SK-N-SH (cell line): ENCODE data around the gene HECTD4. TPM values are rescaled to one million over a fixed set of nuclear protein-coding genes. Genes with fewer than 3 reads are reported as not detected.

Experiments
- CTCF ChIA-PET: fragments of 300-600, 350-600 bp; formaldehyde crosslinking; extraction: SDS; loops from one replicate; lab custom pipeline; 2021; lab: Yijun Ruan, JAX
- POLR2A ChIA-PET: fragments of 350-600 bp; sonication (Branson Sonifier 250); formaldehyde crosslinking; extraction: SDS; loops from one replicate; lab custom pipeline; 2020; ENCODE audit warnings: antibody characterized with exemption, inconsistent platforms; lab: Yijun Ruan, JAX
- DNase-seq: peaks from one replicate; pipeline ENCODE4 v3.0.0; 2012
- H2AFZ ChIP-seq: fragments of 200-600 bp; sonication (generic); 2 replicates; pipeline ENCODE4 v1.8.1; 2016; ENCODE audit warnings: antibody characterized with exemption, mild to moderate bottlenecking, low read depth
- H3F3A ChIP-seq: fragments of 200-600 bp; sonication (generic); replicated peaks from 2 replicates; pipeline ENCODE3; 2016; ENCODE audit warnings: antibody characterized with exemption, mild to moderate bottlenecking; ENCODE audit not compliant: insufficient read depth
- H3K27ac ChIP-seq, 2 experiments: fragments of 200-500 bp in 1 of 2; fragments of 200-600 bp in 1 of 2; sonication (Bioruptor generic) in 1 of 2; sonication (generic), shearing (Covaris generic) in 1 of 2; 2 replicates each; pipeline versions ENCODE4 v1.5.1 to v1.6.1; 2014 to 2016; ENCODE audit warnings: low read depth in 2 of 2, inconsistent platforms in 1 of 2, low read length in 1 of 2, mild to moderate bottlenecking in 1 of 2, mixed read lengths in 1 of 2
- H3K27me3 ChIP-seq: fragments of 200-600 bp; sonication (generic), shearing (Covaris generic); 2 replicates; pipeline ENCODE4 v1.6.1; 2016; ENCODE audit warnings: mixed run types; ENCODE audit not compliant: insufficient read depth
- H3K36me3 ChIP-seq, 2 experiments: fragments of 200-500 bp in 1 of 2; fragments of 200-600 bp in 1 of 2; sonication (Bioruptor generic) in 1 of 2; sonication (generic) in 1 of 2; replicated peaks in 1 of 2; 2 replicates each; pipeline versions ENCODE3 to v1.5.1; 2014 to 2016; ENCODE audit warnings: low read length in 1 of 2, mild to moderate bottlenecking in 1 of 2; ENCODE audit not compliant: insufficient read depth in 2 of 2, control insufficient read depth in 1 of 2
- H3K4me1 ChIP-seq, 2 experiments: fragments of 200-500 bp in 1 of 2; fragments of 200-600 bp in 1 of 2; sonication (Bioruptor generic) in 1 of 2; sonication (generic), shearing (Covaris generic) in 1 of 2; 2 replicates each; pipeline versions ENCODE4 v1.5.1 to v1.6.1; 2014 to 2016; ENCODE audit warnings: low read depth in 1 of 2, low read length in 1 of 2, mixed run types in 1 of 2; ENCODE audit not compliant: insufficient read depth in 2 of 2, control insufficient read depth in 1 of 2
- H3K4me2 ChIP-seq: fragments of 200-600 bp; sonication (generic), shearing (Covaris generic); 2 replicates; pipeline ENCODE4 v1.6.1; 2017; ENCODE audit warnings: mixed run types
- H3K4me3 ChIP-seq, 2 experiments: fragments of 200-500 bp in 1 of 2; fragments of 200-600 bp in 1 of 2; sonication (Bioruptor generic) in 1 of 2; sonication (generic), shearing (Covaris generic) in 1 of 2; 2 replicates each; pipeline versions ENCODE4 v1.5.1 to v1.8.1; 2014 to 2016; ENCODE audit warnings: low read depth in 2 of 2, inconsistent platforms in 1 of 2, low read length in 1 of 2, mild to moderate bottlenecking in 1 of 2, mixed read lengths in 1 of 2, moderate library complexity in 1 of 2
- H3K79me2 ChIP-seq: fragments of 200-600 bp; sonication (generic); 2 replicates; pipeline ENCODE4 v1.8.1; 2017; ENCODE audit warnings: mild to moderate bottlenecking; ENCODE audit not compliant: insufficient read depth
- H3K9ac ChIP-seq: fragments of 200-600 bp; sonication (generic); 2 replicates; pipeline ENCODE4 v1.6.1; 2017; ENCODE audit warnings: mixed run types
- H3K9me2 ChIP-seq: fragments of 200-600 bp; sonication (generic); 2 replicates; pipeline ENCODE4 v1.6.1; 2017; ENCODE audit warnings: mixed run types
- H3K9me3 ChIP-seq: fragments of 200-600 bp; sonication (generic); 2 replicates; pipeline ENCODE4 v1.6.1; 2017; ENCODE audit warnings: mixed run types, mild to moderate bottlenecking, moderate library complexity
- H4K20me1 ChIP-seq: fragments of 200-600 bp; sonication (generic); 2 replicates; pipeline ENCODE4 v1.6.1; 2017; ENCODE audit warnings: mild to moderate bottlenecking, mixed run types; ENCODE audit not compliant: insufficient read depth
- ELF1 ChIP-seq: IDR thresholded peaks from 2 replicates; pipeline ENCODE4 v1.4.0; 2012
- EP300 ChIP-seq, 2 experiments: IDR thresholded peaks; 2 replicates each; pipeline versions ENCODE4 v1.4.0 to v1.6.1; 2012; ENCODE audit warnings: borderline replicate concordance in 1 of 2, low read depth in 1 of 2, low read length in 1 of 2
- FOSL2 ChIP-seq: IDR thresholded peaks from 2 replicates; pipeline ENCODE4 v1.4.0; 2012; ENCODE audit warnings: low read depth, mild to moderate bottlenecking, moderate library complexity, borderline replicate concordance
- FOXJ3 ChIP-seq: sonication (generic); formaldehyde crosslinking; IDR thresholded peaks from 2 replicates; pipeline ENCODE4 v1.5.1; 2020; ENCODE audit warnings: mild to moderate bottlenecking, missing genetic modification reagents
- FOXM1 ChIP-seq: IDR thresholded peaks from 2 replicates; pipeline ENCODE4 v1.4.0; 2012; ENCODE audit warnings: low read depth, mild to moderate bottlenecking
- GABPA ChIP-seq: IDR thresholded peaks from 2 replicates; pipeline ENCODE4 v1.4.0; 2012; ENCODE audit warnings: low read depth, mild to moderate bottlenecking
- GATA2 ChIP-seq: sonication (generic); formaldehyde crosslinking; IDR thresholded peaks from 2 replicates; pipeline ENCODE4 v1.5.0; 2020; ENCODE audit warnings: mild to moderate bottlenecking, missing genetic modification reagents
- JUND ChIP-seq: IDR thresholded peaks from 2 replicates; pipeline ENCODE4 v1.4.0; 2012
- MXI1 ChIP-seq: IDR thresholded peaks from 2 replicates; pipeline ENCODE4 v1.6.1; 2012; ENCODE audit warnings: mild to moderate bottlenecking, low read depth, low read length, improper control_type of control experiment
- POLR2AphosphoS5 ChIP-seq: IDR thresholded peaks from 2 replicates; pipeline ENCODE4 v1.6.1; 2012; ENCODE audit warnings: low read depth, low read length
- RAD21 ChIP-seq: IDR thresholded peaks from 2 replicates; pipeline ENCODE4 v1.6.1; 2012; ENCODE audit warnings: mild to moderate bottlenecking, low read length
- RCOR1 ChIP-seq: fragments of 150-350 bp; IDR thresholded peaks from 2 replicates; pipeline ENCODE4 v1.6.1; 2017; ENCODE audit warnings: antibody characterized with exemption, low read length
- RFX5 ChIP-seq: IDR thresholded peaks from 2 replicates; pipeline ENCODE4 v1.6.1; 2012; ENCODE audit warnings: mild to moderate bottlenecking, improper control_type of control experiment, low read length
- RXRA ChIP-seq: IDR thresholded peaks from 2 replicates; pipeline ENCODE4 v1.4.0; 2012; ENCODE audit warnings: low read depth, mild to moderate bottlenecking, borderline replicate concordance
- TAF1 ChIP-seq: IDR thresholded peaks from 2 replicates; pipeline ENCODE4 v1.6.1; 2012; ENCODE audit warnings: low read depth, mild to moderate bottlenecking, low read length, moderate library complexity, borderline replicate concordance
- TCF12 ChIP-seq: IDR thresholded peaks from 2 replicates; pipeline ENCODE4 v1.4.0; 2012
- YY1 ChIP-seq: IDR thresholded peaks from 2 replicates; pipeline ENCODE4 v1.4.0; 2012; ENCODE audit warnings: low read depth, mild to moderate bottlenecking
- WGBS: methylation state at CpG from one replicate; pipeline ENCODE4 v1.1.6; 2017; ENCODE audit warnings: low lambda C conversion rate; 5-methylcytosine and 5-hydroxymethylcytosine counted together
- polyA plus RNA-seq, 3 experiments: library from polyadenylated mRNA; depleted of rRNA; stranded (reverse); fragments of >200 nt; gene quantifications; 2 replicates each; pipeline ENCODE4 v1.2.3, GENCODE V29; 2012
- TF ChIP-seq, protein P1 (sequence below): fragments of 150-350 bp; IDR thresholded peaks from 2 replicates; pipeline ENCODE4 v1.6.1; 2017; ENCODE audit warnings: antibody characterized with exemption, low read length, low read depth, borderline replicate concordance
- TF ChIP-seq, protein P2 (sequence below): fragments of 150-350 bp; IDR thresholded peaks from 2 replicates; pipeline ENCODE4 v1.6.1; 2016; ENCODE audit warnings: mild to moderate bottlenecking, low read depth, low read length
- TF ChIP-seq, protein P3 (sequence below): IDR thresholded peaks from 2 replicates; pipeline ENCODE4; 2012
- TF ChIP-seq, protein P4 (sequence below): IDR thresholded peaks from 2 replicates; pipeline ENCODE4 v1.4.0; 2012; ENCODE audit warnings: low read depth

Gene HECTD4
- polyA plus RNA-seq, 1 of the 3 experiments (the other 2 are of a cell fraction) = 14.6 TPM

DNA sequence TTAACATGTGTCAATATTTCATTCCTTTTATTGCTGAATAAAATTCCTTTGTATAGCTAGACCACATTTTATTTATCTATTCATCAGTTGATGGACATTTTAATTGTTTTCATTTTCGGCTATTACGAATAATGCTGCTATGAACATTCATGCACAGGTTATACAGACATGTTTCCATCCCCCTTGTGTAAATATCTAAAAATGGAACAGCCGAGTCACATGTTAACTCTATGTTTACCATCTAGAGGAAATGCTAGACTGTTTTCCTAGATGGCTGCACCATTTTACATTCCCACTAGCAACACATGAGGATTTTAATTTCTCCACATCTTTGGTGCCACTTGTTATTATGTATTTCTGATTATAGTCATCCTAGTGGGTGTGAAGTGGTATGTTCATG, 49.2 kb downstream of the HECTD4 start (continued):
- TF ChIP-seq, protein P1, sequence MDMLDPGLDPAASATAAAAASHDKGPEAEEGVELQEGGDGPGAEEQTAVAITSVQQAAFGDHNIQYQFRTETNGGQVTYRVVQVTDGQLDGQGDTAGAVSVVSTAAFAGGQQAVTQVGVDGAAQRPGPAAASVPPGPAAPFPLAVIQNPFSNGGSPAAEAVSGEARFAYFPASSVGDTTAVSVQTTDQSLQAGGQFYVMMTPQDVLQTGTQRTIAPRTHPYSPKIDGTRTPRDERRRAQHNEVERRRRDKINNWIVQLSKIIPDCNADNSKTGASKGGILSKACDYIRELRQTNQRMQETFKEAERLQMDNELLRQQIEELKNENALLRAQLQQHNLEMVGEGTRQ = no peak
- no peak for TF ChIP-seq GABPA
- TF ChIP-seq, protein P2, sequence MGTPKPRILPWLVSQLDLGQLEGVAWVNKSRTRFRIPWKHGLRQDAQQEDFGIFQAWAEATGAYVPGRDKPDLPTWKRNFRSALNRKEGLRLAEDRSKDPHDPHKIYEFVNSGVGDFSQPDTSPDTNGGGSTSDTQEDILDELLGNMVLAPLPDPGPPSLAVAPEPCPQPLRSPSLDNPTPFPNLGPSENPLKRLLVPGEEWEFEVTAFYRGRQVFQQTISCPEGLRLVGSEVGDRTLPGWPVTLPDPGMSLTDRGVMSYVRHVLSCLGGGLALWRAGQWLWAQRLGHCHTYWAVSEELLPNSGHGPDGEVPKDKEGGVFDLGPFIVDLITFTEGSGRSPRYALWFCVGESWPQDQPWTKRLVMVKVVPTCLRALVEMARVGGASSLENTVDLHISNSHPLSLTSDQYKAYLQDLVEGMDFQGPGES = no peak
- no peak for TF ChIP-seq TAF1
- no peak for TF ChIP-seq FOSL2

DNA sequence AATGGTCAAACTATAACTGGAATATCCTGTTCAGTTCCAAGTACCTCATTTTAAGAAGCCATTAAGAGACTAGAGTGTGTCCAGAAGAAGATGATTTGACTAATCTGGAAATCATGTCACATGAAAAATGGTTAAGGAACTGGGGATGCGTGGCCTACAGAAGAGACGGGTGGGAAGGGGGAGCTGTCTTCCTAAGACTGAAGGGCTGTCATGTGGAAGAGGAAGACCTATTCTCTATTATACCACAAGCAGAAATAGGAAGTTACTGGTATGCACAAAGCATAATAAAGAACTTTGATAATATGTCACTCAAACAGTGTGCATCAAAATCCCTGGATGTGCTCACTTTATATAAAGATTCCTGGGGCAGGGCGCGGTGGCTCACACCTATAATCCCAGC, 50.3 kb downstream of the HECTD4 start:
- H3K9ac ChIP-seq = no peak overlapping the region
- no peak for DNase-seq
- H3K27me3 ChIP-seq = no peaks in the 10 kb centered on the region
- H3F3A ChIP-seq = peaks cover 5% of the 10 kb centered on the region
- over 99% methylated on average over 4 of the region's 4 CpGs for WGBS
- no peak overlapping the region for H3K4me2 ChIP-seq
- no peak overlapping the region for H2AFZ ChIP-seq
- H4K20me1 ChIP-seq = peaks cover 8% of the 10 kb centered on the region; the same call in 1 of the 2 replicates
- POLR2A ChIA-PET = no interaction called here
- H3K27ac ChIP-seq = no peak overlapping the region
- TF ChIP-seq JUND (no peak), GATA2 (CRISPR knock-in tag) (no peak), POLR2AphosphoS5 (no peak), FOXJ3 (CRISPR knock-in tag) (no peak), ELF1 (no peak), EP300 (IDR thresholded peaks at IDR 0.05; ENCODE audit: borderline replicate concordance in 1 of 2, low read depth in 1 of 2, low read length in 1 of 2) (no peak)
- TF ChIP-seq, protein P3, sequence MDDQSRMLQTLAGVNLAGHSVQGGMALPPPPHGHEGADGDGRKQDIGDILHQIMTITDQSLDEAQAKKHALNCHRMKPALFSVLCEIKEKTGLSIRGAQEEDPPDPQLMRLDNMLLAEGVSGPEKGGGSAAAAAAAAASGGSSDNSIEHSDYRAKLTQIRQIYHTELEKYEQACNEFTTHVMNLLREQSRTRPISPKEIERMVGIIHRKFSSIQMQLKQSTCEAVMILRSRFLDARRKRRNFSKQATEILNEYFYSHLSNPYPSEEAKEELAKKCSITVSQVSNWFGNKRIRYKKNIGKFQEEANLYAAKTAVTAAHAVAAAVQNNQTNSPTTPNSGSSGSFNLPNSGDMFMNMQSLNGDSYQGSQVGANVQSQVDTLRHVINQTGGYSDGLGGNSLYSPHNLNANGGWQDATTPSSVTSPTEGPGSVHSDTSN = no peak
- CTCF ChIA-PET = interaction anchor here (0.8 kb wide), 1 partner anchor 55 kb away, joined by 3 read pairs; no protein-coding TSS in a partner anchor
- H3K9me2 ChIP-seq = no peaks in the 10 kb centered on the region
- H3K9me3 ChIP-seq = no peaks in the 10 kb centered on the region
- H3K4me1 ChIP-seq = no peaks in the 10 kb centered on the region
- H3K36me3 ChIP-seq = no peaks in the 10 kb centered on the region
- H3K4me3 ChIP-seq = no peak overlapping the region
- peaks cover 69% of the 10 kb centered on the region for H3K79me2 ChIP-seq

DNA sequence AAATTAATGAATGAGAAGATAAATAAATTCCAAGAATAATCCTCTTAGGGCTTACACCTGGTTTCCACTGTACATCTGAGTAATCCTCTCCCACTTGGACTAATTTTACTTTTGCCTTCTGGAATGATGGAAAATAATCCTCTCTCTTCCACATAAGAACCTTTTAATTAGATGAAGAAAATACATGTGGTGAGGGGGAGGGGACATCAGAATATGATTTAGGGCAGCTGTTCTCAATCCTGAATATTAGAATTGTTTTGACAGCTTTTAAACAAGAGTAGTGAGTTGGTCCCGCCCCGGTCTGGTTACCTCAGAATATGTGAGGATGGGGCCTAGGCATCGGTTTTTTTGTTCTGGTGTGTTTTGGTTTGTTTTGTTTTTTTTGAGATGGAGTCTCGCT, 51.5 kb downstream of the HECTD4 start:
- TF ChIP-seq FOXJ3 (CRISPR knock-in tag) (no peak), FOSL2 (no peak), RCOR1 (no peak), RXRA (no peak), JUND (no peak), GABPA (no peak), EP300 (IDR thresholded peaks at IDR 0.05; ENCODE audit: borderline replicate concordance in 1 of 2, low read depth in 1 of 2, low read length in 1 of 2) (no peak), TCF12 (no peak), YY1 (no peak), ELF1 (no peak), RFX5 (no peak), GATA2 (CRISPR knock-in tag) (no peak), FOXM1 (no peak), MXI1 (no peak), POLR2AphosphoS5 (no peak), RAD21 (no peak), TAF1 (no peak)
- TF ChIP-seq, protein P4, sequence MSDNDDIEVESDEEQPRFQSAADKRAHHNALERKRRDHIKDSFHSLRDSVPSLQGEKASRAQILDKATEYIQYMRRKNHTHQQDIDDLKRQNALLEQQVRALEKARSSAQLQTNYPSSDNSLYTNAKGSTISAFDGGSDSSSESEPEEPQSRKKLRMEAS = no peak
- TF ChIP-seq, protein P3 = no peak
- TF ChIP-seq, protein P2 = no peak
- H3F3A ChIP-seq = peaks cover 5% of the 10 kb centered on the region
- H3K4me3 ChIP-seq = no peak overlapping the region
- WGBS = 95% methylated on average over 4 of the region's 4 CpGs
- no peaks in the 10 kb centered on the region for H3K9me2 ChIP-seq
- no peak for DNase-seq
- H3K4me2 ChIP-seq = no peak overlapping the region
- ChIA-PET POLR2A (no interaction called here), CTCF (no interaction called here)
- no peak overlapping the region for H3K9ac ChIP-seq
- no peaks in the 10 kb centered on the region for H3K4me1 ChIP-seq
- H3K27ac ChIP-seq = no peak overlapping the region
- no peaks in the 10 kb centered on the region for H3K36me3 ChIP-seq
- peaks cover 77% of the 10 kb centered on the region for H3K79me2 ChIP-seq
- H3K9me3 ChIP-seq = no peaks in the 10 kb centered on the region
- H3K27me3 ChIP-seq = no peaks in the 10 kb centered on the region
- H2AFZ ChIP-seq = no peak overlapping the region
- peaks cover 14% of the 10 kb centered on the region; the same call in 1 of the 2 replicates for H4K20me1 ChIP-seq
